Measurements from ENCODE around the gene PGM2L1.

PGM2L1 gene

GRCh38 chr11:74357449-74357848 is 40.8 kb downstream of the PGM2L1 start:
- Histone ChIP-seq H3K27ac (no peak overlapping the region), H3K4me3 (no peak overlapping the region)
- no peak for DNase-seq (ENCODE audit: low spot score)
- TF ChIP-seq CTCF (IDR thresholded peaks at IDR 0.05): no peak

GRCh38 chr11:74355626-74356025 is 42.6 kb downstream of the PGM2L1 start:
- no peak for DNase-seq (ENCODE audit: low spot score)
- Histone ChIP-seq H3K4me3 (no peak overlapping the region), H3K27ac (no peak overlapping the region)
- no peak for TF ChIP-seq CTCF (IDR thresholded peaks at IDR 0.05)

- no peak for TF ChIP-seq CTCF (IDR thresholded peaks at IDR 0.05)
- Histone ChIP-seq H3K27ac (no peak overlapping the region), H3K4me3 (no peak overlapping the region)
- DNase-seq (ENCODE audit: low spot score): no peak
Observed at GRCh38 chr11:74354036-74354435, 44.2 kb downstream of the PGM2L1 start.

GRCh38 chr11:74347381-74347780 is 50.9 kb downstream of the PGM2L1 start:
- Histone ChIP-seq H3K27ac (no peak overlapping the region), H3K4me3 (no peak overlapping the region)
- no peak for TF ChIP-seq CTCF (IDR thresholded peaks at IDR 0.05)
- no peak for DNase-seq (ENCODE audit: low spot score)

GRCh38 chr11:74345420-74345819 is 52.8 kb downstream of the PGM2L1 start:
- no peak for TF ChIP-seq CTCF (IDR thresholded peaks at IDR 0.05)
- H3K27ac ChIP-seq: no peak overlapping the region

GRCh38 chr11:74341921-74342320 is 56.3 kb downstream of the PGM2L1 start:
- no peak overlapping the region for H3K4me3 ChIP-seq
- TF ChIP-seq CTCF (IDR thresholded peaks at IDR 0.05): no peak
- DNase-seq (ENCODE audit: low spot score): no peak
- H3K27ac ChIP-seq: no peak overlapping the region

More at GRCh38 chr11:74345420-74345819, 52.8 kb downstream of the PGM2L1 start:
- DNase-seq (ENCODE audit: low spot score): no peak
- H3K4me3 ChIP-seq: no peak overlapping the region

GRCh38 chr11:74339619-74340018 is 58.6 kb downstream of the PGM2L1 start:
- TF ChIP-seq CTCF (IDR thresholded peaks at IDR 0.05): no peak
- Histone ChIP-seq H3K27ac (no peak overlapping the region), H3K4me3 (no peak overlapping the region)
- no peak for DNase-seq (ENCODE audit: low spot score)
